Activated CD8-positive, alpha-beta memory T cell treated with anti-CD3 and anti-CD28 coated beads, Interleukin-2, amount 50 U/mL, for 4 hours (primary cell): ENCODE results near the gene IL23R.
A peak's percentile ranks its signal among the peaks of the same experiment; 100 is the strongest.
"Not testable (repeated sequence)": the region's sequence is repeated elsewhere in the genome, so short reads cannot be mapped to it uniquely, and the experiment has no call there.

Source experiments
- DNase-seq: peaks from one replicate; pipeline ENCODE4 v3.0.0-alpha.2; 2020

IL23R gene, protein sequence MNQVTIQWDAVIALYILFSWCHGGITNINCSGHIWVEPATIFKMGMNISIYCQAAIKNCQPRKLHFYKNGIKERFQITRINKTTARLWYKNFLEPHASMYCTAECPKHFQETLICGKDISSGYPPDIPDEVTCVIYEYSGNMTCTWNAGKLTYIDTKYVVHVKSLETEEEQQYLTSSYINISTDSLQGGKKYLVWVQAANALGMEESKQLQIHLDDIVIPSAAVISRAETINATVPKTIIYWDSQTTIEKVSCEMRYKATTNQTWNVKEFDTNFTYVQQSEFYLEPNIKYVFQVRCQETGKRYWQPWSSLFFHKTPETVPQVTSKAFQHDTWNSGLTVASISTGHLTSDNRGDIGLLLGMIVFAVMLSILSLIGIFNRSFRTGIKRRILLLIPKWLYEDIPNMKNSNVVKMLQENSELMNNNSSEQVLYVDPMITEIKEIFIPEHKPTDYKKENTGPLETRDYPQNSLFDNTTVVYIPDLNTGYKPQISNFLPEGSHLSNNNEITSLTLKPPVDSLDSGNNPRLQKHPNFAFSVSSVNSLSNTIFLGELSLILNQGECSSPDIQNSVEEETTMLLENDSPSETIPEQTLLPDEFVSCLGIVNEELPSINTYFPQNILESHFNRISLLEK

GRCh38 chr1:67166196-67166595 lies at the start of gene IL23R:
Gene IL23R, plus strand, starts transcription at chr1:67166454. Its CDS starts 1,667 bp downstream, at chr1:67168121.
- no peak for DNase-seq

- DNase-seq, result no peak
These were observed 48.1 kb upstream of the IL23R start for GRCh38 chr1:67118191-67118590.

DNA sequence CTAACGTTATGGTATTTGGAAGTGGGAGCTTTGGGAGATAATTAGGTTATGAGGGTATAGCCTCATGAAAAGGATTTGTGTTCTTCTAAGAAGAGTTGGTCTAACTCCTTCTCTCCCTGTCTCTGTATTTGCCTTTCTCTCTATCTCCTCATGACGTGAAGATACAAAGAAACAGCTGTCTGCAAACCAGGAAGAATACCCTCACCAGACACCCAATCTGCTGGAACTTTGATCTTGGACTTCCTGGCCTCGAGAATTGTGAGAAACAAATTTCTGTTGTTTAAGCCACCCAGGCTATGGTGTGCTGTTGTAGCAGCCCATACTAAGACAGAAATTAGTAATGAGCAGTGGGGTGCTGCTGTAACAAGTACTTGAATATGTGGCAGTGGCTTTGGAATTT lies 47.6 kb upstream of the IL23R start:
- no peak for DNase-seq

GRCh38 chr1:67120855-67121619 lies 45.2 kb upstream of the IL23R start:
- no peak for DNase-seq

DNA sequence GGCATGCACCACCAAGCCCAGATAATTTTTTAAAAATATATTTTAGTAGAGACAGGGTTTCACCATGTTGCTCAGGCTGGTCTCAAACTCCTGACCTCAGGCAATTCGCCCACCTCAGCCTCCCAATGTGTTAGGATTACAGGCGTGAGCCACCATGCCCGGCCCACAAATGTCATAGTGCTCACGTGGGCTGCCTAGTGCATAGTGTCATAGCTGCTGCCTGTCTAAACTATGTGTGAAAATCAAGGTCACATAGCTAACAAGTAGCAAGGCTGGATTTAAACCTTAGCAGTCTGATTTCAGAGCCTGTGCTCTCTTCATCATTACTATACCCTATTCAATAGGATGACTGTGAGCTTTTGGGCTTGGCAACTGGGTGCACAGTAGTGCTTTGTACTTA lies 41.8 kb upstream of the IL23R start:
- no peak for DNase-seq

DNA sequence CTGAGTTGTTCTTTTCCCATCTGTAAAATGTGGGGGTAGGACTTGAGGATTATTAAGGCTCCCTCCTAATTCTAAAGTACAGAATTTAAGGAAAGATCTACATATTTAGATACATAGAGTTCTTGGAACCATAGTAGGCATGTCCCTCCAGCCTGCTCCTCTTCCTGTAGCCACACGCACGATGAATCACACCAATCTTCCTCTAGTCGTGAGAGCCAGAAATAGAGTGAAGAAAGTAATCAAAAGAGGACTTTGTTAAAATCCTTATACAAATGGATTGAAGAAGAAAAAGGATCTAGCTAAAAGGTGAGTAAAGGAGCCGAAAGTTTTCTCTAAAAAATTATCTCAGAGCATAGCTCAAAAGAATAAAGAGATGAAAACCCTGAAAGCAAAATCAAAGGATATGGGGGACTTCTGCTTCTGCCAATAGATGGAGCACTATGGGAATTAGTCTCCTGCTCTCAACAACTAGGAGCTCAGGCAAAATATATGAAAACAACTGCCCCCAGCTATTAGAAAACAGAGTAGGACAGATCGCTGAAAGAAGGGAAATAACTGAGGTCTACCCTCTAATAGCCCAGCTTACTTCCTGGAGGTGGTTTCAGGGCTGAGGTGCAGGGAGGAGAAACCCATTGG lies 40.0 kb upstream of the IL23R start:
- no peak for DNase-seq

- no peak for DNase-seq
These were observed 39.3 kb upstream of the IL23R start for GRCh38 chr1:67126974-67127373.

DNA sequence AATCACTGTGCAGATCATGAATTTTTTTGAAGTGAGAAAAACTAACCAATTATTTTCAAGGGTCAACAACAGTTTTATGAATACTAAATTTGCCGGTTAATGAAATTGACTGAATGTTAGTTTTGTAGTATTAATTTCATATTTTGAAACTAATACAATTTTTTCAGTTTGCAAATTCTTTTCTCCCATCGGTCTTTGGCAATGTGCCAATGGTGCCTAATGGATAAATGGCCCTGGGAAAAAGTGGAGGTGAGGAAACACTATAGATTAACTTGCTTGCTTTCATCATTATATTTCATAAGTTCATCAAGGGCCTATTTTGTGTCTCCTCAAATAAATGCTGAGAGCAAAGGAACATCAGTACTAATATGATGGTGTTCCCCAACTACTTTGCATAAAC lies 35.6 kb upstream of the IL23R start:
- DNase-seq, result no peak

- DNase-seq, result no peak
These were observed 33.1 kb upstream of the IL23R start for GRCh38 chr1:67133177-67133576.

GRCh38 chr1:67134695-67135094 lies 31.6 kb upstream of the IL23R start, which contains the start of gene C1orf141:
Gene C1orf141, minus strand, starts transcription at chr1:67134970. Its CDS starts 7,730 bp downstream, at chr1:67127240.
- peak; percentile 19 for DNase-seq

- DNase-seq, result no peak
These were observed 30.9 kb upstream of the IL23R start for GRCh38 chr1:67135354-67135753.

DNA sequence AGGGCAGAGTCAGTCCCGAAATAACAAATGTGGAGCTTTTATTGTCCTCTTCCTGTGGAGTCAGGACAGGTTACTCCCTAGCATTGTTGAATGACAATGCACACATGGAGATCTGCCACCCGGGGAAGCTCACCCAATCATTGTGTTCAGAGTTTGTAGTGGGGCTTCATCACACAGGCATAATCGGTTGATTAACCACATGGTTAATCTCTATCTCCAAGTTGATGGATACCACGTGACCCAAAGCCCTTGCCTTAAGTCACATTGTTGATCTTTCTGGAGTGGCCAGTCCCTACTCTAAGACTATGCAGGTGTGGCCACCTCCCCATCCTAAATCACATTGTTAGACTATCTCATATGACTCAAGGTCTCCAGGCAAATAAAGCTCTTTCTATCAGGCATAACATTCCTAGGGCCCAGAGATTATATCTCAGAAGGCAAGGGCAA lies 28.9 kb upstream of the IL23R start:
- no peak for DNase-seq

- no peak for DNase-seq
These were observed 27.3 kb upstream of the IL23R start for GRCh38 chr1:67138813-67139499.

- DNase-seq, result no peak
These were observed 25.8 kb upstream of the IL23R start for GRCh38 chr1:67140460-67140859.

GRCh38 chr1:67141832-67142231 lies 24.4 kb upstream of the IL23R start:
- not testable (repeated sequence) for DNase-seq

DNA sequence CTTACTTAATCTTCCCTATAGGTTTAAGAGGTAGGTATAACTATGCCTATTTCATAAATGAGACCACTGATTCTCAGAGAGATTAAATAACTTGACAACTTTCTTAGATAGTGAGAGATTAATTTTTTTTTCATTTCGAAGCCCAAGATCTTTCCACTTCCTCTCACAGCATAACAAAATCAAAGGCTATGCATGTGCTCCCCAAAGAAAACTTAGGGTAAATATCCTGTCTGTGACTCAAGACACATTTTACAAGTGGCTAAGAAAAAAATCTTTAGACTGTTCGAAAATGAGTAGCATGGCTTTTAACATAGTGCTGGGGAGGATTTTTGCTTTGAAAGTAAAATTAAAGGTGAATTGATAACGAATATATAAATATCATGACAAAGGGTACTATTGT lies 23.3 kb upstream of the IL23R start:
- no peak for DNase-seq

- DNase-seq, result no peak
These were observed 22.3 kb upstream of the IL23R start for GRCh38 chr1:67143966-67144365.

DNA sequence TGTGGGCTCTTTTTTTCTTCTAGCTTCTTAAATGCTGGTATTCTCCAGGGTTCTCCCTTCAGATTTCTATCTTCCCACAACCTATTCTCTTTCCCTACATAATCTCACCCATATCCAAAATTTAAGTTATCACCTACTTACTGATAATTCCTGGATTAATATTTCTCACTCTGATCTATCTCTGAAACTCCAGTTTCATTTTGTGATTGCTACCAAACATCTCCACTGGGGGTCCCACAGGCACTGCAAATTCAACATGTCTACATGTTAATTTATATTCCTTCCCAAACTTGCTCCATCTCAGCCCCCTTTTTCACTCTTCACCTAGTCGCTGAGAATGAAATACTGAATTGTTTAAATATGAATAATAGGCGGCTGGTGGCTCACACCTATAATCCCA lies 21.6 kb upstream of the IL23R start:
- DNase-seq, result peak; percentile 30

GRCh38 chr1:67146101-67146500 lies 20.2 kb upstream of the IL23R start:
- DNase-seq, result no peak

- DNase-seq, result no peak
These were observed 19.7 kb upstream of the IL23R start for GRCh38 chr1:67146539-67146938.

DNA sequence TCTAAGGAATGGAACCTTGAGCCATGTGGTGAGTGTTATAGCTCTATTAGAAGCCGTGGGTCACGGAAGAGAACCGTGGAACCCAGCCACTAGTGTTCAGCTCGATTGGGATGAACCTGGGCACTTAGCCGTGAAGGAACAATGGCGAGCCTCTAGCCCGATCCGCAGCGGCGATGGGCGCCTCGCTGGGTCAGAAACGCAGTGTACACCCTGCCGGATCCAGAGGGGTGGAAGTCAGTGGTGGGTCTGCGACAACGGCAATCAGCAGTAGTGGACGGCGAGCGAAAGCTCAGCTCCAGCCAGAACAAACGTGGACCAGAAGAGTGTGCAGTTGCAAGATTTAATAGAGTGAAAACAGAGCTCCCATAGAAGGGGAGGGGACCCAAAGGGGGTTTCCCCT lies 18.3 kb upstream of the IL23R start:
- not testable (repeated sequence) for DNase-seq

DNA sequence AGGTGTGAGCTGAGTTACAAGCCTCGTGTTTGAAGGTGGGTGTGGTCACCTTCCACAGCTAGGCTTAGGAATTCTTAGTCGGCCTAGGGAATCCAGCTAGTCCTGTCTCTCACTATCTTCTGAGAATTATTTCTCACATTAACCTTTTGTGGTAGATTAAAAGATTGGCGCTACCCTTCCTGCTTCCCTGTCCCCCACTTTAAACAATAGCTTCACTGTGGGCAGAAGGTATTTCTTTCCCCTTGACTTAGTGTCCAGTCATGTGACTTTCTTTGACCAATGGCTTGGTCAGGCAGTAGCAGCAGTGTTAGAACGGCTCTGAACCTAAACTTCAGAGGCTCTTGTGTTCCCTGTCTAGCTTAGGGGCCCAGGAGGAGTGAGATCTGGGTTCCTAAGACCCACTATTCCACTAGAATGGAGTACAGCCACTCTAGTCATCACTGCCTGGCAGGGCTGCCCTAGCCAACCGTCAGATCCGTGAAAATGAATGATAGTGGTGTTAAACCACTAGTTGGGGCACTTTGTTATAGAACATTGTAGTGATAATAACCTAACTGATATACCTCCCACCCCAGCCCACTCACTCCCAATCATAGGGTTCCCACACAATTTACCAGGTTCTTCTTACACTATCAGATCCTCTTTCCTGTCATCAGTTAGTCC lies 17.6 kb upstream of the IL23R start:
- no peak for DNase-seq
